NCI-H748 treated with DMSO at 0.1 percent for 48 hours (cell line): ENCODE results near the gene GANAB.
"Not testable (repeated sequence)": the region's sequence is repeated elsewhere in the genome, so short reads cannot be mapped to it uniquely, and the experiment has no call there.

ENCODE experiments used
- DNase-seq: peaks from one replicate; lab custom pipeline; 2025; lab: John Stamatoyannopoulos, UW

Gene GANAB

GRCh38 chr11:62645946-62646824 is at the start of gene GANAB:
TSS of gene GANAB (minus strand) at chr11:62646613. CDS start at chr11:62646599, 14 bp downstream.
- DNase-seq: peak; percentile 96

- DNase-seq: peak; percentile 66
Observed at GRCh38 chr11:62694455-62695167, 48.2 kb upstream of the GANAB start.

- DNase-seq: not testable (repeated sequence)
Observed at GRCh38 chr11:62693624-62694023, 47.2 kb upstream of the GANAB start.

- no peak for DNase-seq
Observed at GRCh38 chr11:62689421-62690183, 43.2 kb upstream of the GANAB start, which contains the start of gene LRRN4CL. TSS of gene LRRN4CL (minus strand) at chr11:62689530. CDS start at chr11:62688508, 1,022 bp downstream.

- no peak for DNase-seq
Observed at GRCh38 chr11:62688491-62688890, 42.1 kb upstream of the GANAB start.

GRCh38 chr11:62687508-62688396 is 41.3 kb upstream of the GANAB start:
- no peak for DNase-seq

- DNase-seq: no peak
Observed at GRCh38 chr11:62682518-62682917, 36.1 kb upstream of the GANAB start.

GRCh38 chr11:62680825-62681240 is 34.4 kb upstream of the GANAB start:
- DNase-seq: no peak

- DNase-seq: peak; percentile 79
Observed at GRCh38 chr11:62678770-62679696, 32.6 kb upstream of the GANAB start, which contains the start of gene UBXN1. TSS of gene UBXN1 (minus strand) at chr11:62679073. CDS start at chr11:62678923, 150 bp downstream.

- DNase-seq: no peak
Observed at GRCh38 chr11:62678433-62678769, 32.0 kb upstream of the GANAB start.

GRCh38 chr11:62677714-62678113 is 31.3 kb upstream of the GANAB start:
- DNase-seq: no peak

- DNase-seq: no peak
Observed at GRCh38 chr11:62677156-62677555, 30.7 kb upstream of the GANAB start.

GRCh38 chr11:62676698-62677097 is 30.3 kb upstream of the GANAB start:
- no peak for DNase-seq

- DNase-seq: not testable (repeated sequence)
Observed at GRCh38 chr11:62675415-62675814, 29.0 kb upstream of the GANAB start.

- no peak for DNase-seq
Observed at GRCh38 chr11:62673196-62673525, 26.7 kb upstream of the GANAB start.

GRCh38 chr11:62671608-62672389 is 25.4 kb upstream of the GANAB start, which contains the start of the genes LBHD1 and UQCC3:
TSS of gene LBHD1 (minus strand) at chr11:62672267. CDS start at chr11:62670031, 2,236 bp downstream.
TSS of gene UQCC3 (plus strand) at chr11:62671673. CDS start at chr11:62671746, 73 bp downstream.
- peak; percentile 74 for DNase-seq

GRCh38 chr11:62671236-62671607 is 24.8 kb upstream of the GANAB start:
- DNase-seq: no peak

GRCh38 chr11:62669420-62670161 is 23.2 kb upstream of the GANAB start:
- no peak for DNase-seq
